HG03175 (cell line): Measurements from ENCODE around the gene MAU2.

Experiments used
- ATAC-seq: cut with Tn5 transposase; IDR thresholded peaks from one replicate; pipeline ENCODE4 v1.9.1; 2021; ENCODE audit warnings: mild to moderate bottlenecking, moderate library complexity; ENCODE audit not compliant: unreplicated experiment

Gene MAU2

DNA sequence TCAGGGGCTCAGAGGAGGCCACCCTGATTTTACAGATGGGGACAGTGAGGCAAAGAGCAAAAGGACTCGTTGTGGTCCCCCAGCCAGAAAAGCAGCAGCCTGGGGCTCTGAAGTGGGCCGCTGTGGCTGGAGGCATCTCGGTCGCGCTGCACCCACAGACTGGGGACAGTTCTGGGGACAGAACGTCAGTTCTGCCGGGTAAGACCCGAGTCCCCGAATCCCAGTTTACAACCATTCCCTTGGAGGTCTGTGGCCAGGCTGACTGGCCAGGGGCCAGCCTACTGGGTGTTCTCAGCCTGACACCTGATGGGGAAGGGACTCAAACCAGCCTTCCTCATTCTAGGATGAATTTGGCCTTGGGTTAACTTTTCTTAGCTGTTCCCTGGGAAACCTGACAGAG, 14.4 kb upstream of the MAU2 start:
- ATAC-seq: no peak

DNA sequence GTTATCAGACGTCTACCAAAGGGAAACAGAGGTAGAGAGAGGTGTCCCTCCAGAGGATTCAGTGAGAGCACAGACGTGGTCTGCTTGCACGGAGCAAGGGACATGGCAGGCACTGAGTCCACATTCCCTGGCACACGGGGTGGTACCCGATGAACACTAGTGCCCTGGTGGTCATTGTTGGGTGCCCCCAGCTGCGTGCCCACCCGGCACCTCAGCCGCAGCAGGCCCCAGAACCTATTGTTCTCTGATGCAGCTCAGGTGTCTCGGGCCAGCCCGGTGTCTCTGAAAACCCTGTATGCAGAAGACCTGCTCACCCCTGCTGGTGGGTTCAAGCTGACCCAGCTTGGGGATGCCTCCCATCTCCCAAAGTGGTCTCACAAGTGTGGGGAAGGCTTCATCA, 12.3 kb upstream of the MAU2 start:
- ATAC-seq: no peak

- ATAC-seq: no peak
Observed at GRCh38 chr19:19315444-19315843, 5.2 kb upstream of the MAU2 start.

GRCh38 chr19:19316082-19316481, 4.5 kb upstream of the MAU2 start:
- no peak for ATAC-seq

GRCh38 chr19:19319732-19320360, 783 bp upstream of the MAU2 start:
- peak; percentile 16 for ATAC-seq

- no peak for ATAC-seq
Observed at GRCh38 chr19:19321141-19321577, 530 bp downstream of the MAU2 start.

GRCh38 chr19:19324059-19324770, 3.6 kb downstream of the MAU2 start:
- ATAC-seq: no peak

- no peak for ATAC-seq
Observed at GRCh38 chr19:19327672-19328071, 7.0 kb downstream of the MAU2 start.

- ATAC-seq: no peak
Observed at GRCh38 chr19:19329126-19329525, 8.5 kb downstream of the MAU2 start.

- no peak for ATAC-seq
Observed at GRCh38 chr19:19334063-19334988, 13.7 kb downstream of the MAU2 start.

- no peak for ATAC-seq
Observed at GRCh38 chr19:19334989-19335344, 14.3 kb downstream of the MAU2 start.

- no peak for ATAC-seq
Observed at GRCh38 chr19:19335408-19336158, 15.0 kb downstream of the MAU2 start.

DNA sequence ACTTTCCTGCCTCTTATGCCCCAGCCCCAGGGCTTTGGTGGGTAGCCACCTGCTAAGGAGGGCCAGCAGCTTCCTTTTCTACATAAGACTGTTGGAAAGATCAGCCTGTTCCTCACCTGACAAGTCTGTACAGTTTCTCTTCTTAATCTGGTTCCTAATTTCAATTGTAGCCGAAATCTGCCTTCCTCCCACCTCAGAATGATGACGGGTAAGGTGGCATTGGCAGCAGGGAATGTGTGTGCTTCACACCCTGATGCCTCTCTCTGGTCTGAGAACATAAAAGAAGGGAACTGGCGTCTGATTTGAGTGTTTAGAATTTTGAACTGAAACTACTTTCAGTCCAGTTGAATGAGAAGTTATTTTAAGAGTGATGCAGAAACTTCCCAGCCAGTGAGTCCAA, 16.0 kb downstream of the MAU2 start:
- no peak for ATAC-seq

GRCh38 chr19:19337120-19337519, 16.5 kb downstream of the MAU2 start:
- no peak for ATAC-seq

DNA sequence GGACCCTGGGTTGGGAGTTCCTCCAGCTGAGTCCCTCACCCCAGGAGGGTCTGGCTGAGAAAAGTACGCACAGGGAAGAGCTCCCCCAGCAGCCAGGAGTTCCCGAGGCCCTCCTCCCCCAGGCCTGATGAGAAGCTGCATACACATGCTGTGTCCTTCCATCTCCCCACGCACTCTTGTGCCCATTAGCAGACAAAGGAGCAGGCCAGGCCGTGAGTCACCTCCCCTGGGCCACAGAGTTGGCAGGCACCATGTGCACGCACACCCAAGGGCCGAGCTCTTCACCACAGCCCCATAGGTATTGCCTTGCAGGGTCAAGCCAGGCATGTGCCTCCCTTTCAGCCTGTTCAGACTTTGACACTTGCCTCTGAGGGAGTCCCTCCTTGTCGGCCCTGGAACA, 17.5 kb downstream of the MAU2 start:
- ATAC-seq: no peak

DNA sequence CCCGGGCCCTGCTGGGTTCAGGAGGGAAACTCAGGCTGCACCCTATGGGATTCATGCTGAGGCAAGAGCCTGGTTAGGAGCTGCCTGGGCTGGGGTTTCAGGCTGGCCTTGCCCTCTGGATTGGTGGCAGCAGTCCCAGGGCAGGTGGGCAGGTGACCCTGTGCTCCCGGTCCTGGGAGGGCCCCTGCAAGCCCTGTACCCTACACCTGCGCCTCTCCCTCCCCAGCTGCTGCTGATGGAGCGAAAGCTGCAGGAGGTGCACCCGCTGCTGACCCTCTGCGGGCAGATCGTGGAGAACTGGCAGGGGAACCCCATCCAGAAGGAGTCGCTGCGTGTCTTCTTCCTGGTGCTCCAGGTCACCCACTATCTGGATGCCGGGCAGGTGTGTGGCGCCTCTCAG, 20.4 kb downstream of the MAU2 start:
- no peak for ATAC-seq

DNA sequence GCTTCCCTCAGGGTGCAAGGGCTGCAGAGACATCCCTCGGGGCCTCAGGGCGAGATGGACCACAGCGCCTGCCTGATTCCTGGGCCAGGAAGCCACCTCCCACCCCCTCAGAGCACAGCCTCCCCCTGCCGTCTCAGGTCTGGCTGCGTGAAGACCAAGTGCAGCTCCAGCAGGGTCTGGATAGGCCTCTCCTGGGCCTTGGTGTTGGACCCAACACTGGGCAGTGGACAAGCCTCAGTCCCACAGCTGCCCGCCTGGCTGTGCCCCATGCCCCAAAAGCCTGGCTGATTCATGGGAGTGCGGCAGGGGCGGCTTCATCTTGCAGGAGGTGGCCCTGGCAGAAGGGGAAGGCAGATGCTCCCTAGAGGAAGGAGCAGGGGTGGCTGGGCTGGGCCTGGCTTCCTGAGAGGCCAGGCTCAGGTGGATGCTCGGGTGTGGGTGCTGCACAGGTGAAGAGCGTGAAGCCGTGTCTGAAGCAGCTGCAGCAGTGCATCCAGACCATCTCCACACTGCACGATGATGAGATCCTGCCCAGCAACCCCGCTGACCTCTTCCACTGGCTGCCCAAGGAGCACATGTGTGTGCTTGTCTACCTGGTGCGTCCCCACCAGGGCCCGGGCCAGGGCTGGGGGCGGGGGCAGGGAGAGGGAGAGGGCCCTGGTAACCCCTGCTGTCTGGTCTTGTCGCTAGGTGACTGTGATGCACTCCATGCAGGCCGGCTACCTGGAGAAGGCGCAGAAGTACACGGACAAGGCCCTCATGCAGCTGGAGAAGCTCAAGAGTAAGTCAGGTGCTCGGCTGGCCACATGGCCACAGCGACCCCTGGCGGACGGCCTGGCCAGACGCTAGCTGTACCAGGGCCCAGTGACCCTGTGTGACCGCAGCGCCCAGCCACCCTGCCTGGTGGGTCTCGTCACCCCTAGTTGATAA, 21.7 kb downstream of the MAU2 start:
- no peak for ATAC-seq

GRCh38 chr19:19343016-19343362, 22.4 kb downstream of the MAU2 start:
- ATAC-seq: no peak

GRCh38 chr19:19343762-19344161, 23.1 kb downstream of the MAU2 start:
- ATAC-seq: no peak

DNA sequence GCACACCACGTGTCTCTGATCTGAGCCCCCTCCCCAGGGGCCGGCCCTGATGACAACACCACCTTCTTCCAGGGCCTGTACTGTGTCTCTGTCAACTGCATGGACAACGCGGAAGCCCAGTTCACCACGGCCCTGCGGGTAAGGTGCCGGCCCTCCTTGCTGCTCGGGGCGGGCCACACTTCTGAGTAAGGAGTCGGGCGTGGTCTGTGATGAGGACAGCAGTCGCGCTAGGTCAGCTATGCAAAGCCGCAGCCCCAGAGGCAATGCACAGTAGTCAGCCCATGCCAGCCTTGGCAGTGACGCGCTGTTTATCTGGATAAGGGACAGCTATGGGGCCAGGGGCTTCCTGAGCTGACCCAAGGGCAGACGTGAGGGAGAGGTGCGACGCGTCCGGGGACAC, 24.6 kb downstream of the MAU2 start:
- ATAC-seq: no peak
